ENCODE results near the gene THBS4.

GRCh38 chr5:80061547-80061946 lies 26.4 kb downstream of the THBS4 start:
- TF ChIP-seq FOXM1 (IDR thresholded peaks at IDR 0.05; ENCODE audit: borderline replicate concordance), result no peak
- TF ChIP-seq ZNF384 (IDR thresholded peaks at IDR 0.05), result no peak
- TF ChIP-seq FOXK2 (IDR thresholded peaks at IDR 0.05), result no peak
- no peak for TF ChIP-seq LEF1 (IDR thresholded peaks at IDR 0.05; ENCODE audit: borderline replicate concordance)
- no peak for TF ChIP-seq ARNT (IDR thresholded peaks at IDR 0.05)
- no peak for TF ChIP-seq L3MBTL2 (conservative IDR thresholded peaks at IDR 0.05)
- TF ChIP-seq SP1 (IDR thresholded peaks at IDR 0.05), result no peak
- no peak for TF ChIP-seq PKNOX1 (IDR thresholded peaks at IDR 0.05)
- no peak for TF ChIP-seq ELF4 (IDR thresholded peaks at IDR 0.05)

Measured in HEK293T (cell line).